Rectal smooth muscle tissue (tissue), 1 donor: ENCODE data around the gene CEP131.

Experiments
- H3K27ac ChIP-seq: one replicate; pipeline ENCODE4 v1.7.0; 2013; ENCODE audit warnings: low read depth, low read length, inconsistent platforms
- H3K27me3 ChIP-seq: one replicate; pipeline ENCODE4 v1.7.0; 2013; ENCODE audit warnings: low read length; ENCODE audit not compliant: control insufficient read depth, insufficient read depth
- H3K36me3 ChIP-seq: one replicate; pipeline ENCODE4 v1.7.0; 2013; ENCODE audit warnings: low read length; ENCODE audit not compliant: control insufficient read depth, insufficient read depth
- H3K4me1 ChIP-seq: one replicate; pipeline ENCODE4 v1.7.0; 2013; ENCODE audit warnings: low read length; ENCODE audit not compliant: control insufficient read depth, insufficient read depth
- H3K4me3 ChIP-seq: one replicate; pipeline ENCODE4 v1.7.0; 2013; ENCODE audit warnings: low read length
- H3K9ac ChIP-seq: one replicate; pipeline ENCODE4 v1.7.0; 2013; ENCODE audit warnings: low read length

Gene CEP131

GRCh38 chr17:81249223-81250040 is 26.7 kb upstream of the CEP131 start:
- no peak overlapping the region for H3K4me3 ChIP-seq
- peaks cover 6% of the 10 kb centered on the region for H3K36me3 ChIP-seq
- no peak overlapping the region for H3K9ac ChIP-seq
- H3K27me3 ChIP-seq: no peaks in the 10 kb centered on the region
- no peaks in the 10 kb centered on the region for H3K4me1 ChIP-seq
- H3K27ac ChIP-seq: no peak overlapping the region

- peaks cover 6% of the 10 kb centered on the region for H3K36me3 ChIP-seq
- no peak overlapping the region for H3K4me3 ChIP-seq
- H3K27ac ChIP-seq: no peak overlapping the region
- no peaks in the 10 kb centered on the region for H3K27me3 ChIP-seq
- H3K4me1 ChIP-seq: no peaks in the 10 kb centered on the region
- H3K9ac ChIP-seq: no peak overlapping the region
Observed at GRCh38 chr17:81248649-81249048, 25.9 kb upstream of the CEP131 start.

- no peaks in the 10 kb centered on the region for H3K4me1 ChIP-seq
- peaks cover 6% of the 10 kb centered on the region for H3K36me3 ChIP-seq
- no peak overlapping the region for H3K4me3 ChIP-seq
- H3K27ac ChIP-seq: no peak overlapping the region
- H3K27me3 ChIP-seq: no peaks in the 10 kb centered on the region
- no peak overlapping the region for H3K9ac ChIP-seq
Observed at GRCh38 chr17:81247339-81247990, 24.7 kb upstream of the CEP131 start.

GRCh38 chr17:81246679-81247338 is 24.0 kb upstream of the CEP131 start:
- Histone ChIP-seq H3K4me3 (no peak overlapping the region), H3K9ac (no peak overlapping the region), H3K4me1 (no peaks in the 10 kb centered on the region), H3K27me3 (no peaks in the 10 kb centered on the region), H3K36me3 (peaks cover 6% of the 10 kb centered on the region), H3K27ac (no peak overlapping the region)

GRCh38 chr17:81246343-81246670 is 23.5 kb upstream of the CEP131 start:
- H3K9ac ChIP-seq: no peak overlapping the region
- no peak overlapping the region for H3K27ac ChIP-seq
- H3K27me3 ChIP-seq: no peaks in the 10 kb centered on the region
- peaks cover 6% of the 10 kb centered on the region for H3K36me3 ChIP-seq
- H3K4me3 ChIP-seq: no peak overlapping the region
- no peaks in the 10 kb centered on the region for H3K4me1 ChIP-seq

GRCh38 chr17:81245665-81246342 is 23.0 kb upstream of the CEP131 start:
- Histone ChIP-seq H3K27me3 (no peaks in the 10 kb centered on the region), H3K27ac (no peak overlapping the region), H3K9ac (no peak overlapping the region), H3K36me3 (peaks cover 9% of the 10 kb centered on the region), H3K4me1 (no peaks in the 10 kb centered on the region), H3K4me3 (no peak overlapping the region)

GRCh38 chr17:81245024-81245664 is 22.4 kb upstream of the CEP131 start:
- peaks cover 9% of the 10 kb centered on the region for H3K36me3 ChIP-seq
- no peak overlapping the region for H3K27ac ChIP-seq
- no peaks in the 10 kb centered on the region for H3K4me1 ChIP-seq
- H3K4me3 ChIP-seq: no peak overlapping the region
- H3K27me3 ChIP-seq: no peaks in the 10 kb centered on the region
- H3K9ac ChIP-seq: no peak overlapping the region

- Histone ChIP-seq H3K27me3 (no peaks in the 10 kb centered on the region), H3K4me3 (no peak overlapping the region), H3K4me1 (peaks cover 2% of the 10 kb centered on the region), H3K27ac (no peak overlapping the region), H3K9ac (no peak overlapping the region), H3K36me3 (peaks cover 6% of the 10 kb centered on the region)
Observed at GRCh38 chr17:81244358-81245023, 21.7 kb upstream of the CEP131 start.

- no peak overlapping the region for H3K4me3 ChIP-seq
- no peak overlapping the region for H3K9ac ChIP-seq
- no peaks in the 10 kb centered on the region for H3K27me3 ChIP-seq
- no peak overlapping the region for H3K27ac ChIP-seq
- peaks cover 2% of the 10 kb centered on the region for H3K4me1 ChIP-seq
- peaks cover 3% of the 10 kb centered on the region for H3K36me3 ChIP-seq
Observed at GRCh38 chr17:81243333-81243664, 20.5 kb upstream of the CEP131 start.

- Histone ChIP-seq H3K4me1 (peaks cover 5% of the 10 kb centered on the region), H3K27ac (no peak overlapping the region), H3K4me3 (no peak overlapping the region), H3K9ac (no peak overlapping the region), H3K27me3 (no peaks in the 10 kb centered on the region), H3K36me3 (peaks cover 3% of the 10 kb centered on the region)
Observed at GRCh38 chr17:81242421-81243332, 19.9 kb upstream of the CEP131 start.
